ENCODE data around the gene PPP1R1C.
"Not testable (repeated sequence)": the region's sequence is repeated elsewhere in the genome, so short reads cannot be mapped to it uniquely, and the experiment has no call there.

PPP1R1C gene

GRCh38 chr2:182015334-182016109 is 29.9 kb downstream of the PPP1R1C start:
- Mint-ChIP-seq H3K27me3 (ENCODE audit: low read depth) (no peaks in the 10 kb centered on the region), H3K36me3 (ENCODE audit: low read depth) (no peaks in the 10 kb centered on the region), H3K27ac (no peak overlapping the region), H3K4me1 (ENCODE audit: low read depth) (no peaks in the 10 kb centered on the region), H3K9me3 (no peaks in the 10 kb centered on the region), H3K4me3 (no peak overlapping the region)

DNA sequence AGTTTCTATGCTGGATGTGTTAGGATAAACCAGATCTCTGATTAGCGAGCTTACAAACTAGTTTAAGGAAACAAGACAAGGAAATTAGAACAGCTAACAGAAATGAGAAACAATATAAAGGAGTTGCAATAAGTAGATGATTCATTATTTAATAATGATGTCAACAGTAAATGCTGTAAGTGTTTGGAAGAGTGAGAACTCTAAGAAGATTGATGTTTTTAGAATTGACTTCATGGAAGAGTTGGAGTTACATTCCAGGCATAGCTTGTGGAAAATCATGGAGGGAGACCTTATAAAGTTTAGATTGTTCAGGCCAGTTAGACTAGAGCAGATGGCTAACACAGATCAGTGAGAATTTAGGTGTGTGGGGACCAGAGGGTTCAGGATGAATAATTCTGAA is 32.6 kb downstream of the PPP1R1C start:
- H3K9me3 Mint-ChIP-seq, result no peaks in the 10 kb centered on the region
- H3K36me3 Mint-ChIP-seq (ENCODE audit: low read depth), result no peaks in the 10 kb centered on the region
- H3K4me3 Mint-ChIP-seq, result no peak overlapping the region
- H3K27ac Mint-ChIP-seq, result no peak overlapping the region
- no peaks in the 10 kb centered on the region for H3K27me3 Mint-ChIP-seq (ENCODE audit: low read depth)
- H3K4me1 Mint-ChIP-seq (ENCODE audit: low read depth), result no peaks in the 10 kb centered on the region

GRCh38 chr2:182019731-182020130 is 34.1 kb downstream of the PPP1R1C start:
- H3K36me3 Mint-ChIP-seq (ENCODE audit: low read depth), result no peaks in the 10 kb centered on the region
- peaks cover 3% of the 10 kb centered on the region for H3K9me3 Mint-ChIP-seq
- H3K27ac Mint-ChIP-seq, result no peak overlapping the region
- H3K27me3 Mint-ChIP-seq (ENCODE audit: low read depth), result no peaks in the 10 kb centered on the region
- no peaks in the 10 kb centered on the region for H3K4me1 Mint-ChIP-seq (ENCODE audit: low read depth)
- no peak overlapping the region for H3K4me3 Mint-ChIP-seq

- no peak overlapping the region for H3K27ac Mint-ChIP-seq
- no peak overlapping the region for H3K4me3 Mint-ChIP-seq
- H3K36me3 Mint-ChIP-seq (ENCODE audit: low read depth), result no peaks in the 10 kb centered on the region
- no peaks in the 10 kb centered on the region for H3K4me1 Mint-ChIP-seq (ENCODE audit: low read depth)
- peaks cover 3% of the 10 kb centered on the region for H3K9me3 Mint-ChIP-seq
- no peaks in the 10 kb centered on the region for H3K27me3 Mint-ChIP-seq (ENCODE audit: low read depth)
Measured at GRCh38 chr2:182020286-182021070, 34.8 kb downstream of the PPP1R1C start.

- no peaks in the 10 kb centered on the region for H3K27me3 Mint-ChIP-seq (ENCODE audit: low read depth)
- H3K4me1 Mint-ChIP-seq (ENCODE audit: low read depth), result no peaks in the 10 kb centered on the region
- no peak overlapping the region for H3K27ac Mint-ChIP-seq
- H3K9me3 Mint-ChIP-seq, result peaks cover 3% of the 10 kb centered on the region
- H3K4me3 Mint-ChIP-seq, result no peak overlapping the region
- no peaks in the 10 kb centered on the region for H3K36me3 Mint-ChIP-seq (ENCODE audit: low read depth)
Measured at GRCh38 chr2:182023235-182023634, 37.6 kb downstream of the PPP1R1C start.

GRCh38 chr2:182030875-182031274 is 45.2 kb downstream of the PPP1R1C start:
- H3K27me3 Mint-ChIP-seq (ENCODE audit: low read depth); H3K9me3 Mint-ChIP-seq; H3K27ac Mint-ChIP-seq; H3K4me1 Mint-ChIP-seq (ENCODE audit: low read depth); H3K4me3 Mint-ChIP-seq; H3K36me3 Mint-ChIP-seq (ENCODE audit: low read depth): not testable (repeated sequence)

GRCh38 chr2:182031956-182032355 is 46.3 kb downstream of the PPP1R1C start:
- no peak overlapping the region for H3K4me3 Mint-ChIP-seq
- no peaks in the 10 kb centered on the region for H3K9me3 Mint-ChIP-seq
- no peak overlapping the region for H3K27ac Mint-ChIP-seq
- no peaks in the 10 kb centered on the region for H3K36me3 Mint-ChIP-seq (ENCODE audit: low read depth)
- H3K4me1 Mint-ChIP-seq (ENCODE audit: low read depth), result no peaks in the 10 kb centered on the region
- H3K27me3 Mint-ChIP-seq (ENCODE audit: low read depth), result no peaks in the 10 kb centered on the region

DNA sequence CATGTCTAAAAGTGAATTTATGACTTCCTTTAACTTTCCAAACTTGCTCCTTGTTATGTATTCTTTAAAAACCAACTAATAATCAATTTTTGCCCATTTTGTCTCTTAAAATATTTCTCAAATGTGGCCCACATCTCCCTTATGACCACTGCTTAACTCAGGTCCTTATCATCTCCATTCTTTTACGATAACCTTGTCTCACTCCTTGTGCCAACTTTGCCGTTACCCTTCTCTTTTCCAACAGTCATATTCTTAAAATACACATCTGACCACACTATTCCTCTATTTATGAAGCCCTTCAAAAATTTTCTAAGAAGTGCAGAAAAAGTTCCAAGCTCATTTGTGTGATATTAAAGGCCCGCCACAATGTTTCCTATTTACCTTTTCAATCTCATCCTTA is 47.8 kb downstream of the PPP1R1C start:
- no peaks in the 10 kb centered on the region for H3K4me1 Mint-ChIP-seq (ENCODE audit: low read depth)
- no peak overlapping the region for H3K4me3 Mint-ChIP-seq
- H3K27me3 Mint-ChIP-seq (ENCODE audit: low read depth), result no peaks in the 10 kb centered on the region
- H3K9me3 Mint-ChIP-seq, result no peaks in the 10 kb centered on the region
- no peaks in the 10 kb centered on the region for H3K36me3 Mint-ChIP-seq (ENCODE audit: low read depth)
- no peak overlapping the region for H3K27ac Mint-ChIP-seq

GRCh38 chr2:182038576-182038975 is 52.9 kb downstream of the PPP1R1C start:
- Mint-ChIP-seq H3K27me3 (ENCODE audit: low read depth) (no peaks in the 10 kb centered on the region), H3K27ac (no peak overlapping the region), H3K9me3 (no peaks in the 10 kb centered on the region), H3K4me3 (no peak overlapping the region), H3K4me1 (ENCODE audit: low read depth) (no peaks in the 10 kb centered on the region), H3K36me3 (ENCODE audit: low read depth) (no peaks in the 10 kb centered on the region)

- H3K9me3 Mint-ChIP-seq, result no peaks in the 10 kb centered on the region
- H3K36me3 Mint-ChIP-seq (ENCODE audit: low read depth), result no peaks in the 10 kb centered on the region
- no peak overlapping the region for H3K27ac Mint-ChIP-seq
- no peaks in the 10 kb centered on the region for H3K27me3 Mint-ChIP-seq (ENCODE audit: low read depth)
- no peak overlapping the region for H3K4me3 Mint-ChIP-seq
- no peaks in the 10 kb centered on the region for H3K4me1 Mint-ChIP-seq (ENCODE audit: low read depth)
Measured at GRCh38 chr2:182043021-182043420, 57.4 kb downstream of the PPP1R1C start.

DNA sequence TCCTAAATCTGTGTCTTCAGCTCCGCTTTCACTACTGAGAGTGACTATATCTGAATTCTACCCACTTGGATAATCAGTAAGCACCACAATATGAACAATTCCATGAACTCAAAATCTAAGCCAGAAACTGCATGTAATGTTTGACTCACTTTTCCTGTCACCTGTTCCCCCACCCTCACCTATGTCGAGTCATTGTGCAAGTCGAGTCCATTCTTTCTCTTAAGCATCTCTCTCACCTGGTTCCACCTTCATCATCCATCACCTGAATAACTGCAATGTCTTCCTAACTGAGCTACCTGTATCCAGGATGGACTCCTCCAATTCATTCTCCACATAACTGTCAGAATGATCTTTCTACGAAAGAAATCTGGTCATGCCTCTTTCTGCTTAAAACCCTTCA is 58.2 kb downstream of the PPP1R1C start:
- Mint-ChIP-seq H3K4me3 (no peak overlapping the region), H3K27me3 (ENCODE audit: low read depth) (no peaks in the 10 kb centered on the region), H3K27ac (no peak overlapping the region), H3K4me1 (ENCODE audit: low read depth) (no peaks in the 10 kb centered on the region), H3K36me3 (ENCODE audit: low read depth) (no peaks in the 10 kb centered on the region), H3K9me3 (no peaks in the 10 kb centered on the region)

DNA sequence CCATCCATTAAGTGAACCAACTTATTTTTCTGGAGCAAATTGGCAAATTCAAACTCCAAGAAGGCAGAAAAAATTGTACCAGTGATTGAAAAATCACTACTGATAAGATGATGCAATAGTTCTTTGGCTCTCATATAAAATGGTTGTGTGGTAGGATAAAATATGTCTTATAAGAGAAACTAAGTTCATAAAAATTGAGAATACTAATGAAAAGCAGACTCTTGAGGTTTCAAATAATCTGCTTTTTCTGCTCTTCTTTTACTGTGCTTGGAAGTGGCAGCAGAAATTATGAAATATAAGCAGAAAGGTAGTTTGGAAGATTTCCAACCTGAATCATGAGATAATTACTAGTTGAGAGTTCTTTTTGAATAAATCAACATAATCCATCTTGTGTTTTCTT is 61.9 kb downstream of the PPP1R1C start:
- Mint-ChIP-seq H3K9me3 (no peaks in the 10 kb centered on the region), H3K27me3 (ENCODE audit: low read depth) (no peaks in the 10 kb centered on the region), H3K36me3 (ENCODE audit: low read depth) (no peaks in the 10 kb centered on the region), H3K27ac (no peak overlapping the region), H3K4me3 (no peak overlapping the region), H3K4me1 (ENCODE audit: low read depth) (no peaks in the 10 kb centered on the region)

DNA sequence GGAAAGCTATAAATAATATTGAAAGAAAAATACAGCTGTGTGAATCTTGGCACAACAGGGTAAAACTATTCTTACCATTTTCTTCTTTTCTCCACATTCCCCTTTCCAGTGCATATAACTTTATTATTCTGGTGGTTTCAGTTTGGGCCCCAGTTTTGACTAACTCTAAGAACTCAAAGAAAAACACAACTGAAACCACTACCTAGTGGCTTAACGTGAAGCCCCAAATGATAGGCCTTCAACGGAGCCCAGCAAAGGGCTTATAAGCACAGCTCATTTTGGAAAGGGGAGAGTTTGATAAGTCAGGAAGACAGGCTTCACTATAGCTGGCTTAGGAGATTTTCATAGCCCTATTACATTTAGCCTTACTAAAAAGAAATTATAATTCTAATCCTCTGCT is 62.4 kb downstream of the PPP1R1C start:
- Mint-ChIP-seq H3K36me3 (ENCODE audit: low read depth) (no peaks in the 10 kb centered on the region), H3K9me3 (no peaks in the 10 kb centered on the region), H3K27me3 (ENCODE audit: low read depth) (no peaks in the 10 kb centered on the region), H3K4me3 (no peak overlapping the region), H3K27ac (no peak overlapping the region), H3K4me1 (ENCODE audit: low read depth) (no peaks in the 10 kb centered on the region)

DNA sequence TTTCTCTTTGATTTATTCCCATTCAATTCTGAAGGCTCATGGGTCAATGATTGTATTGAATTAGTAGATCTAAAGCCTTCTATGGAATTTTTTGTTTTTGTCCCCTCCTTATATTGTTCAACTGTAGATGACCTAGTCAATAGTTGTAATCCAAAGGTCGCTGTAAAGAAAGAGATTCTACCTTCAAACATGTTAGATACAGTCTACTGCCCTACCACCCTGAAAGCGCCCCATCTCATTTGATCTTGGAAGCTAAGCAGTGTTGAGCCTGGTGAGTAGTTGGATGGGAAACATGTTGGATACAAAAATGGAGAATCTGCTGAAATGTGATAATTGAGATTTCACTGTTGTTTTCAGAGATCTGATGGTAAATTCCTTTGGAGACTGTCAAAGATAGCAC is 63.0 kb downstream of the PPP1R1C start:
- no peaks in the 10 kb centered on the region for H3K4me1 Mint-ChIP-seq (ENCODE audit: low read depth)
- no peak overlapping the region for H3K27ac Mint-ChIP-seq
- H3K4me3 Mint-ChIP-seq, result no peak overlapping the region
- H3K36me3 Mint-ChIP-seq (ENCODE audit: low read depth), result no peaks in the 10 kb centered on the region
- no peaks in the 10 kb centered on the region for H3K27me3 Mint-ChIP-seq (ENCODE audit: low read depth)
- no peaks in the 10 kb centered on the region for H3K9me3 Mint-ChIP-seq

DNA sequence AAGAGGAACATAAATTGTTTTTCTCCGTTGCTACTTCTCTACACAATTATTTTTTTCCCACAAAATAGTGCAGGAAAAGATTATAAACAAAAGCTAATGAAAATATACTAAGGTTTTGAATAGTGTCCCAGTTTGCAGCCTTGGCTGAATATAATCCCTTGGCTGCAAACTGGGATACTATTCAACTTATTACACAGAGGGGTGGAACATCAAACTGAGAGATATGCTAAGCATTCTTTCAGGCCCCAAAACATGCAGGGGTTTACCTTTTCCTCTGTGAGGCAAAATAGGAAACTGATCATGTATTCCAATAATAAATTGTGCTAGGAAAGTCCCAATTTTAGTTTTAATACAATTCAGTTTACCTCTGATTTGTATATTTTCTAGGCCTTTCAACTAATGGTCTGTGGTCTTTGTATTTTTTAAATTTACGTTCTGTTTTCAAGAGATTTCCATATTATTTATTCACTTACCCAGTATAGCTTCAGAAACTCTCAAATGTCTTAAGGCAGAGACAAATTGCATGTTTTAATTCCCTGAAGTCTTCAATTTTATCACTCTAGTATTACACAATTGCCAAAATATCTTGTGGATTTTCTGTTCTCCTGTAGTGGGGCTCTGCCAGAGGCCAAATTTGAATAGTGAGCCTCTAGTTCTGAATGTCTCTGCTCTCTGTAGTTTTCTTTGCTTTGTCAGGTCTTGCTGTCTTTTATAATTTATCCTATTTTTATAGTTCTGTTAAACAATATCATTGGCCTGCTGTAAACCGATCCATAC is 63.9 kb downstream of the PPP1R1C start:
- no peaks in the 10 kb centered on the region for H3K9me3 Mint-ChIP-seq
- no peaks in the 10 kb centered on the region for H3K36me3 Mint-ChIP-seq (ENCODE audit: low read depth)
- H3K27ac Mint-ChIP-seq, result no peak overlapping the region
- H3K4me3 Mint-ChIP-seq, result no peak overlapping the region
- H3K27me3 Mint-ChIP-seq (ENCODE audit: low read depth), result no peaks in the 10 kb centered on the region
- no peaks in the 10 kb centered on the region for H3K4me1 Mint-ChIP-seq (ENCODE audit: low read depth)

Data from T-helper 1 cell treated with Interleukin-12 subunit alpha and Interleukin-12 subunit beta and Interleukin-4 antibody, amounts not matched to agents 30 μg/mL and 1 μg/mL, for 36 hours (primary cell).